DMS79 (cell line): ENCODE data around the gene S100Z.
"Not testable (repeated sequence)": the region's sequence is repeated elsewhere in the genome, so short reads cannot be mapped to it uniquely, and the experiment has no call there.

Experiments used
- DNase-seq: peaks from one replicate; lab custom pipeline; 2025; lab: John Stamatoyannopoulos, UW

The S100Z gene

GRCh38 chr5:76826416-76826815 lies 23.4 kb upstream of the S100Z start:
- DNase-seq: not testable (repeated sequence)

GRCh38 chr5:76831110-76831452 lies 18.7 kb upstream of the S100Z start:
- DNase-seq: no peak

GRCh38 chr5:76836181-76836580 lies 13.6 kb upstream of the S100Z start:
- DNase-seq: no peak

- no peak for DNase-seq
These were observed 13.2 kb upstream of the S100Z start for GRCh38 chr5:76836585-76836984.

GRCh38 chr5:76838481-76839261 lies 11.1 kb upstream of the S100Z start:
- no peak for DNase-seq

- no peak for DNase-seq
These were observed 8.5 kb upstream of the S100Z start for GRCh38 chr5:76841361-76841760.

GRCh38 chr5:76845890-76846289 lies 3.9 kb upstream of the S100Z start:
- no peak for DNase-seq

- DNase-seq: no peak
These were observed 830 bp downstream of the S100Z start for GRCh38 chr5:76850543-76851145.

GRCh38 chr5:76851728-76852369 lies 2.0 kb downstream of the S100Z start:
- DNase-seq: no peak

- DNase-seq: no peak
These were observed 3.0 kb downstream of the S100Z start for GRCh38 chr5:76852772-76853171.

GRCh38 chr5:76853741-76854140 lies 3.9 kb downstream of the S100Z start:
- not testable (repeated sequence) for DNase-seq

GRCh38 chr5:76854644-76855043 lies 4.8 kb downstream of the S100Z start:
- no peak for DNase-seq

GRCh38 chr5:76855501-76855900 lies 5.7 kb downstream of the S100Z start:
- not testable (repeated sequence) for DNase-seq

- DNase-seq: no peak
These were observed 6.1 kb downstream of the S100Z start for GRCh38 chr5:76855961-76856360.

GRCh38 chr5:76856800-76857199 lies 7.0 kb downstream of the S100Z start:
- not testable (repeated sequence) for DNase-seq

- no peak for DNase-seq
These were observed 9.9 kb downstream of the S100Z start for GRCh38 chr5:76859591-76860247.

- DNase-seq: no peak
These were observed 11.8 kb downstream of the S100Z start for GRCh38 chr5:76861612-76862011.

- DNase-seq: no peak
These were observed 13.2 kb downstream of the S100Z start for GRCh38 chr5:76863001-76863400.

GRCh38 chr5:76866503-76866902 lies 16.7 kb downstream of the S100Z start:
- no peak for DNase-seq

GRCh38 chr5:76867038-76867437 lies 17.2 kb downstream of the S100Z start:
- no peak for DNase-seq

- no peak for DNase-seq
These were observed 18.2 kb downstream of the S100Z start for GRCh38 chr5:76867827-76868693.

GRCh38 chr5:76870046-76870445 lies 20.2 kb downstream of the S100Z start:
- no peak for DNase-seq
